COLO829 (cell line): Measurements from ENCODE around the gene HTR6.
A peak's percentile ranks its signal among the peaks of the same experiment; 100 is the strongest.

Experiments used
- DNase-seq: peaks from one replicate; pipeline ENCODE4 v3.0.0; 2012; ENCODE audit warnings: low spot score

Gene HTR6

DNA sequence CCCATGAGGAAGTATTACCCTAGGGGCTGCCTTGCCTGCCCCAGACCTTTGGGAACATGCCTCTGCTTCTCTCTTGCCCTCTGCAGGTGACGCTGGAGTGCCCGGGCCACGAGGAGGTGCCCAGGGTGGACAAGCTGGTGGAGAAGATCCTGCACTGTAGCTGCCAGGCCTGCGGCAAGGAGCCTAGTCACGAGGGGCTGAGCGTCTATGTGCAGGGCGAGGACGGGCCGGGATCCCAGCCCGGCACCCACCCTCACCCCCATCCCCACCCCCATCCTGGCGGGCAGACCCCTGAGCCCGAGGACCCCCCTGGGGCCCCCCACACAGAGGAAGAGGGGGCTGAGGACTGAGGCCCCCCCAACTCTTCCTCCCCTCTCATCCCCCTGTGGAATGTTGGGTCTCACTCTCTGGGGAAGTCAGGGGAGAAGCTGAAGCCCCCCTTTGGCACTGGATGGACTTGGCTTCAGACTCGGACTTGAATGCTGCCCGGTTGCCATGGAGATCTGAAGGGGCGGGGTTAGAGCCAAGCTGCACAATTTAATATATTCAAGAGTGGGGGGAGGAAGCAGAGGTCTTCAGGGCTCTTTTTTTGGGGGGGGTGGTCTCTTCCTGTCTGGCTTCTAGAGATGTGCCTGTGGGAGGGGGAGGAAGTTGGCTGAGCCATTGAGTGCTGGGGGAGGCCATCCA, 7.8 kb upstream of the HTR6 start:
- DNase-seq, result no peak

DNA sequence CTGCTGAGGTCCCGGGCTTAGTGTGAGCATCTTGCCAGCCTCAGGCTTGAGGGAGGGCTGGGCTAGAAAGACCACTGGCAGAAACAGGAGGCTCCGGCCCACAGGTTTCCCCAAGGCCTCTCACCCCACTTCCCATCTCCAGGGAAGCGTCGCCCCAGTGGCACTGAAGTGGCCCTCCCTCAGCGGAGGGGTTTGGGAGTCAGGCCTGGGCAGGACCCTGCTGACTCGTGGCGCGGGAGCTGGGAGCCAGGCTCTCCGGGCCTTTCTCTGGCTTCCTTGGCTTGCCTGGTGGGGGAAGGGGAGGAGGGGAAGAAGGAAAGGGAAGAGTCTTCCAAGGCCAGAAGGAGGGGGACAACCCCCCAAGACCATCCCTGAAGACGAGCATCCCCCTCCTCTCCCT, 7.2 kb upstream of the HTR6 start:
- DNase-seq, result no peak

GRCh38 chr1:19658186-19658585, 6.5 kb upstream of the HTR6 start:
- DNase-seq, result no peak

- DNase-seq, result no peak
Observed at GRCh38 chr1:19661721-19662228, 2.9 kb upstream of the HTR6 start.

DNA sequence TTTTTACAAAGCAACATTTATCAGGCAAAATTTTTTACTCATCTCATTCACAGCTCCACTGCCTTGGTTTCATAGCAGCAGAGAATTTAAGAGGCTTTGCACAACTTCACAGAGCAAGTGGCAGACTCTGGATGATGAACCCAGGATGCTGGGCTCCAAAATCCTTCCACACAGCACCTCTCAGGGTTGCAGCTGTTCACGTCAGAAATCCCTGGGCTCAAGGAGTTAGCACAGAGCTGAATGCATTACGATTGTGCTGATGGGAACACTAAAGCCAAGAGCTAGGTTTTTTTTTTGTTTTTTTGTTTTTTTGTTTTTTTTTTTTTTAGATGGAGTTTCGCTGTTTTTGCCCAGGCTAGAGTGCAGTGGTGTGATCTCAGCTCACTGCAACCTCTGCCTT, 2.4 kb upstream of the HTR6 start:
- no peak for DNase-seq

DNA sequence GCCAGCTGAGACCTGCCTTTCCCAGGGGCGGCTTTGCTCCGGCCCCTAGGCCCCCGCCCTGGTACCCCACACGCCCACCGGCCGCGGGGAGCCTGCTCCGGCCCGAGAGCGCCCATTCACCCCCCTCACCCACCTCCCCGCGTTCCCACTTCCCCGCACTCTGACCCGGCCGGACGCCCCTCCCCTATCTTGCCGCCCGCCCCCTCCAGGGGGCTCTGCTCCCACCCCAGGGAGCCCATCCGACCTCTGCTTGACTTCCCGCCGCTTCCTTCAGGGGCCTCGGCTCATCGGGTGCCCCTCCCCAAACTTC, 466 bp downstream of the HTR6 start:
- DNase-seq, result no peak

GRCh38 chr1:19665496-19666465, 1.1 kb downstream of the HTR6 start:
- DNase-seq, result no peak

DNA sequence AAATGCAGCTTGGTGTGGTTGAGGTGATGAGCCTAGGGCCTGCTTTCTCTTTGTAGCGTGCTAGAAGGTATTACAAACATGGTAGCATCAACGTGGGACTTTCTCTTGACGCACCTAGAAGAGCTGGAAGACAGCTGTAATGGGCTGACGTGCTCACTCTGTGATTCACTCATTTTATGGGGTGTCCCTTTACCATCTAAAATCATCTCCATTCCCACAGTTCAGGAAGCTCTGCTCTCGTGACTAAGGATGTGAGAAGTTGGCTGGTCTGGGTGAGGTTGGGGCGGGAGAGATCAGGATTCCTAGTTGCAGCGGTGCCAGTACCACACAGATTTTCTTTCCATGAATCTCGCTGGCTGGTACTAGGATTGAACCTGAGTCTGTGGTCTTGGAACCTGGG, 4.2 kb downstream of the HTR6 start:
- DNase-seq, result no peak

DNA sequence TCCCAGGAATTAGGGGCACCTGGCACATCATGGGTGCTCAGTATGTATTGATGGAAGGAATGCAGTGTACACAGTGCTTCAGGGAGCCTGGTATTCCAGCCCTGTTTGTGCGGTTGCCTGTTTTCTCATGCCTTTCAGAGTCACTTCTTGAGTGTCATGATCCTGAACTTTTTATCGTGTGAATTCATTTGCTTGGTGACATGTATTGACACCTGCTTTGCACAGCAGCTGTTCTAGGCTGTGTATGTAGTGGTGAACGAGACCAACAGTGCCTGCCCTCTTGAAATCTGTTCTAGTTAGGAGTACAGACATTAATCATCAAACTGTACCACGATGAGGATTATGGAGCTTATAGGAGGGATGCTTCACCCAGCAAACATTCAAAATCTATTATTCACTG, 6.1 kb downstream of the HTR6 start:
- DNase-seq, result no peak

DNA sequence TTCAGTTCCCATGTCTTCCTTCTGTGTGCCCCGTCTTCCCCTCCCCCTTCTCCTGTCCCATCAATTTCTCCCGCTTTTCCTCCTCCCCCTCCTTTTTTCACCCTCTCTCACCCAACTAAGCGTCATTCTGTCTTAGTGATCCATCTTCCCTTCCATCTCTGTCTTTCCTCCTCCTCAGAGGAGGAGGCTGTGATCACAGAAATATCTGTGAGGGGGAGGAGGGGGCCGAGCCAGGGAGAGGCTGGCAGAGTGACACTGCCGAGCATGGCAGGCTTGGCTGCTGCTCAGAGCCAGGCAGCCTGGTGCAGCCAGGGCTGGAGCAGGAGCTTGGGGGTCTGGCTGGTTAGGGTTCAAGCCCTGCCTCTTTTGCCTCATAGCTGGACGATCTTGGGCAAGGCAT, 7.6 kb downstream of the HTR6 start:
- DNase-seq, result no peak

- no peak for DNase-seq
Observed at GRCh38 chr1:19675797-19676196, 11.1 kb downstream of the HTR6 start.

DNA sequence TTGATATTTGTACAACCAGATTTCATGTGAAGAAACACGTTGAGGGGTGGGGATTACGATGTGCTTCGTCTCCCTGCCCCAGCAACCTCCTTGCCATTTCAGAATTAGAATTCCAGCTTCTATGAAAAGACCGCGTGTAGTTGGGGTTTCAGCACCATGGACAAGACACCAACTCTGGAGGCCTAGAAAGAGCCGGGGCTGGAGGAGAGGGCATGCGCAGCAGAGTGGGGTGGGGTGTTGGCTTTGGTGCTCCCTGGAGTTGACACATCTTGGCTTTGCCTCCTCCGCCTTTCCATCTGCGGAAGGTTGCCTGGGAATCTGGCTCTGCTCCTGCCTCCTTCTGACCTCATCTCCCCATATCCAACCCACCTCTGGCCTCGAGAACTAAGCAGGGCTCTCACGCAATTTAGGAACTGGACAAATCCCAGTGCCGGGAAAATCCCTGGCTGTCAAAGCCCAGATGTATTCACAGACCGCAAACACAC, 11.8 kb downstream of the HTR6 start:
- peak; percentile 72 for DNase-seq

GRCh38 chr1:19678493-19678892, 13.8 kb downstream of the HTR6 start:
- DNase-seq, result no peak

DNA sequence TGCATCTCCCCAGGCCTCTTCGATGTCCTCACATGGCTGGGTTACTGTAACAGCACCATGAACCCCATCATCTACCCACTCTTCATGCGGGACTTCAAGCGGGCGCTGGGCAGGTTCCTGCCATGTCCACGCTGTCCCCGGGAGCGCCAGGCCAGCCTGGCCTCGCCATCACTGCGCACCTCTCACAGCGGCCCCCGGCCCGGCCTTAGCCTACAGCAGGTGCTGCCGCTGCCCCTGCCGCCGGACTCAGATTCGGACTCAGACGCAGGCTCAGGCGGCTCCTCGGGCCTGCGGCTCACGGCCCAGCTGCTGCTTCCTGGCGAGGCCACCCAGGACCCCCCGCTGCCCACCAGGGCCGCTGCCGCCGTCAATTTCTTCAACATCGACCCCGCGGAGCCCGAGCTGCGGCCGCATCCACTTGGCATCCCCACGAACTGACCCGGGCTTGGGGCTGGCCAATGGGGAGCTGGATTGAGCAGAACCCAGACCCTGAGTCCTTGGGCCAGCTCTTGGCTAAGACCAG, 14.3 kb downstream of the HTR6 start:
- no peak for DNase-seq

DNA sequence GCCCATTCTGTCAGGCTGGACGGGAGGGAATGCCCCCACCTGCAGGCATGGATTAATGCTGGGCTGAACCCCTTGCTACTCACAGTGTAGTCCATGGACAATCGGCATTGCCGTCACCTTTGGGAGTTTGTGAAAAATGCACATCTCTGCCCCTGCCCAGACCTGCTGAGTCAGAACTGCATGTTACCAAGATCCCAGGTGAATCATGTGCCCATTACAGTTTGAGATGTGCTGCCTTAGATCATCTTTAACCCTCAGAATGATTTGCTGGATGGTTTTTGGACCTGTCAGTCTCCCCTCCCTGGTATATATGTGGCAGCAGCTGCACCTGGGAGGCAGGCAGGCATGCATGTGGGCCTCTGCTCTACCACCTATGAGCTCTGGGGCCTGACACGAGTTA, 15.0 kb downstream of the HTR6 start:
- no peak for DNase-seq

GRCh38 chr1:19680644-19681043, 16.0 kb downstream of the HTR6 start:
- no peak for DNase-seq

GRCh38 chr1:19682257-19682656, 17.6 kb downstream of the HTR6 start:
- no peak for DNase-seq

- no peak for DNase-seq
Observed at GRCh38 chr1:19682901-19683300, 18.2 kb downstream of the HTR6 start.

DNA sequence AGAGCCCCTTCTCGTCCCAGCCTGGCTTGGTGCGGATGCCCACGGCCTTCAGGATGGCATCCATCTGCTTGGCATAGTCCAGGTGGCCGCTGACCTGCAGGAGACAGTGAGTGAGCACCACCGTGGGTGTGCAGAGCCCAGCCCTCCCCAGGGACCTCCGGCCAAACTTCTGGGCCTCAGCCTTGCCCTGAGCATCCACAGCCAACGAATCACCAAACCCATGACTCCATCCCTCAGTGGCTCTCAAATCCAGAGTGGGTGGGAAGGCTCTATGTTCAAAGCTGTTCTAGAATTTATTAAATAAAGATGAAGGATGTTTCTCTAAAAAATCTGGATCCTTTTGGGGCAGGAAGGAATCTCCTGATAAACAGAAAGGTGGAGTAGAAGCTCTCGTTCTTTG, 18.7 kb downstream of the HTR6 start:
- no peak for DNase-seq

GRCh38 chr1:19684677-19685076, 20.0 kb downstream of the HTR6 start:
- DNase-seq, result no peak

DNA sequence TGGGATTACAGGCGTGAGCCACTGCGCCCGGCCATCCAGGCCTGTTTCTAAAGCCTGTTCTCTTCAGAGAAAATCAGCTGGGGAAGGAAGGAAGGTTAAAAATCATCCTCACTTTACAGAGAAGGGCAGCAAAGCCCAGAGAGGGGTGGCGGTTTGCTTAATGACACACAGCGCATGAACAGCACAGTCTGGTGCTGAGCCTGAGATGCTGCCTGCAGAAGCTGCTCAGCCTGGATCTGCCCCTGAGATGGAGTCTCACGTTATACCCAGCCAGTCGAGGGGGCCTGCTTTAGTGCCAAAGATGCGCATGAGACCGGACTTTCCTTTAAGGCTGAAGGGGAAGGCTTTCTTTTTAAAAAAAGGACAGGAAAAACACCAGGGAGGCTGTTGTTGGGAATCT, 21.3 kb downstream of the HTR6 start:
- DNase-seq, result no peak

GRCh38 chr1:19687414-19687813, 22.7 kb downstream of the HTR6 start:
- DNase-seq, result no peak
